ENCODE data around the gene ATP2C1. TPM values are rescaled to one million over a fixed set of nuclear protein-coding genes. Genes with fewer than 3 reads are reported as not detected.

ATP2C1 gene
- total and polyA plus RNA-seq, 2 of the 4 experiments (the other 2 are of a cell fraction), result 41.4 to 50.2 TPM

GRCh38 chr3:130866327-130866726 is 27.6 kb upstream of the ATP2C1 start:
- no peak overlapping the region for H4K91ac ChIP-seq (ENCODE audit: insufficient read depth, low read depth, low read length)

More at GRCh38 chr3:130866327-130866726, 27.6 kb upstream of the ATP2C1 start:
- H4K20me1 ChIP-seq (ENCODE audit: insufficient read depth, low read length), result no peaks in the 10 kb centered on the region
- no peak overlapping the region for H3K56ac ChIP-seq (ENCODE audit: extremely low read depth, insufficient read depth, low read length)
- H3K4me3 ChIP-seq (ENCODE audit: insufficient read depth, low read depth, low read length), result no peak overlapping the region
- no peak overlapping the region for H3K4me2 ChIP-seq (ENCODE audit: low read depth, low read length)
- no peaks in the 10 kb centered on the region for H3K79me1 ChIP-seq (ENCODE audit: low read depth in 1 of 2, low read length in 2 of 2)
- TF ChIP-seq POLR2A (IDR thresholded peaks at IDR 0.05; ENCODE audit: low read depth, low read length), result no peak
- TF ChIP-seq RCOR1 (IDR thresholded peaks at IDR 0.05; ENCODE audit: insufficient replicate concordance, low read length), result no peak
- no peak for TF ChIP-seq CEBPB (IDR thresholded peaks at IDR 0.05; ENCODE audit: low read depth, low read length)
- no peak for TF ChIP-seq CTCF (conservative IDR thresholded peaks at IDR 0.05; ENCODE audit: low read depth, low read length)
- TF ChIP-seq ELK1 (IDR thresholded peaks at IDR 0.05; ENCODE audit: borderline replicate concordance, low read depth, low read length), result no peak
- no peak for TF ChIP-seq SMC3 (IDR thresholded peaks at IDR 0.05; ENCODE audit: low read depth, low read length)
- no peak for TF ChIP-seq BHLHE40 (IDR thresholded peaks at IDR 0.05; ENCODE audit: low read depth, low read length)
- no peak for TF ChIP-seq MAZ (IDR thresholded peaks at IDR 0.05; ENCODE audit: borderline replicate concordance, low read depth, low read length)
- TF ChIP-seq MXI1 (IDR thresholded peaks at IDR 0.05; ENCODE audit: borderline replicate concordance, low read depth, low read length), result no peak
- TF ChIP-seq FOS (IDR thresholded peaks at IDR 0.05; ENCODE audit: low read depth, low read length), result no peak
- TF ChIP-seq RAD21 (IDR thresholded peaks at IDR 0.05; ENCODE audit: low read length), result no peak
- TF ChIP-seq MAFK (IDR thresholded peaks at IDR 0.05; ENCODE audit: low read depth, low read length), result no peak
- no peak for TF ChIP-seq RFX5 (IDR thresholded peaks at IDR 0.05; ENCODE audit: low read depth, low read length)
- TF ChIP-seq USF2 (IDR thresholded peaks at IDR 0.05; ENCODE audit: low read depth, low read length), result no peak
- no peak for TF ChIP-seq NFE2L2 (IDR thresholded peaks at IDR 0.05; ENCODE audit: low read depth, low read length)
- no peak for TF ChIP-seq CHD1 (IDR thresholded peaks at IDR 0.05; ENCODE audit: low read depth, low read length)
- H3K36me3 ChIP-seq (ENCODE audit: control insufficient read depth, insufficient read depth, low read length), result no peaks in the 10 kb centered on the region
- BruUV-seq (replicated peaks), result no TSS peak
- intact Hi-C loops (cut with micrococcal nuclease), result no loop called here
- no peaks in the 10 kb centered on the region for H3K4me1 ChIP-seq (ENCODE audit: control insufficient read depth, insufficient read depth, low read length)
- H4K5ac ChIP-seq (ENCODE audit: low read depth, low read length), result no peak overlapping the region
- no peak overlapping the region for H2AFZ ChIP-seq (replicated peaks; ENCODE audit: low read length, poor library complexity)
- no peak overlapping the region for H2BK15ac ChIP-seq (ENCODE audit: low read depth, low read length)
- no peak overlapping the region for H3K23ac ChIP-seq (ENCODE audit: low read depth, low read length)
- dilution Hi-C loops (cut with HindIII; ENCODE audit: low sequenced_read_pairs, unreplicated experiment), result no loop called here
- ChIA-PET CTCF (no interaction called here), POLR2A (ENCODE audit: unreplicated experiment) (no interaction called here)
- H3K9me1 ChIP-seq (ENCODE audit: insufficient read depth, low read length), result no peaks in the 10 kb centered on the region
- DNase-seq, result no peak
- H2BK120ac ChIP-seq (ENCODE audit: low read depth, low read length), result no peak overlapping the region
- no peak overlapping the region for H3K14ac ChIP-seq (replicated peaks; ENCODE audit: low read depth, low read length)
- H3K27ac ChIP-seq (ENCODE audit: insufficient read depth, low read length), result no peak overlapping the region
- no peak overlapping the region for H2AK9ac ChIP-seq (replicated peaks; ENCODE audit: low read depth, low read length, poor library complexity)
- H2BK5ac ChIP-seq (ENCODE audit: low read depth, low read length, poor library complexity, severe bottlenecking), result no peak overlapping the region
- in situ Hi-C loops (cut with MboI; ENCODE audit: low sequenced_read_pairs), result no loop called here
- ATAC-seq (ENCODE audit: low read depth), result no peak
- H4K8ac ChIP-seq (ENCODE audit: low read depth in 2 of 2, low read length in 2 of 2), result no peak overlapping the region
- H3K18ac ChIP-seq (ENCODE audit: low read depth, low read length), result no peak overlapping the region
- H3K27me3 ChIP-seq (ENCODE audit: control insufficient read depth, insufficient read depth, low read length), result no peaks in the 10 kb centered on the region
- no peaks in the 10 kb centered on the region for H3K9me3 ChIP-seq (ENCODE audit: control insufficient read depth, insufficient read depth, low read length)
- H2AK5ac ChIP-seq (ENCODE audit: low read depth, low read length), result no peak overlapping the region
- no peak overlapping the region for H2BK20ac ChIP-seq (ENCODE audit: low read depth, low read length)
- no peak overlapping the region for H3K9ac ChIP-seq (ENCODE audit: low read depth, low read length)
- H3K4ac ChIP-seq (ENCODE audit: low read depth, low read length), result no peak overlapping the region

Data from IMR-90 (cell line).